GM18505 (cell line): ENCODE measurements around the gene NSFL1C.
A peak's percentile ranks its signal among the peaks of the same experiment; 100 is the strongest.

ENCODE experiments used
- ATAC-seq: cut with Tn5 transposase; IDR thresholded peaks from one replicate; pipeline ENCODE4 v1.9.1; 2021; ENCODE audit not compliant: unreplicated experiment
- POLR2A ChIP-seq: IDR thresholded peaks from 4 replicates; pipeline ENCODE4 v1.6.1; 2011; ENCODE audit warnings: borderline replicate concordance; ENCODE audit not compliant: insufficient read depth, insufficient read length; ENCODE audit errors: extremely low read depth

NSFL1C gene

GRCh38 chr20:1436263-1436662, 30.4 kb downstream of the NSFL1C start:
- TF ChIP-seq POLR2A, result no peak
- ATAC-seq, result no peak

GRCh38 chr20:1435337-1435699, 31.3 kb downstream of the NSFL1C start:
- ATAC-seq, result no peak

GRCh38 chr20:1434571-1435336, 31.9 kb downstream of the NSFL1C start:
- peak; percentile 79 for ATAC-seq
- TF ChIP-seq POLR2A, result no peak

More at GRCh38 chr20:1435337-1435699, 31.3 kb downstream of the NSFL1C start:
- no peak for TF ChIP-seq POLR2A

- ATAC-seq, result no peak
- no peak for TF ChIP-seq POLR2A
These were observed 35.5 kb downstream of the NSFL1C start for GRCh38 chr20:1431158-1431557.

- no peak for ATAC-seq
- TF ChIP-seq POLR2A, result no peak
These were observed 36.6 kb downstream of the NSFL1C start for GRCh38 chr20:1430004-1430451.

- no peak for ATAC-seq
- TF ChIP-seq POLR2A, result no peak
These were observed 37.4 kb downstream of the NSFL1C start for GRCh38 chr20:1429143-1429728.

- TF ChIP-seq POLR2A, result no peak
- ATAC-seq, result no peak
These were observed 39.1 kb downstream of the NSFL1C start for GRCh38 chr20:1427457-1428054.

GRCh38 chr20:1426231-1426849, 40.3 kb downstream of the NSFL1C start:
- no peak for ATAC-seq
- TF ChIP-seq POLR2A, result no peak

- TF ChIP-seq POLR2A, result no peak
- ATAC-seq, result no peak
These were observed 42.3 kb downstream of the NSFL1C start for GRCh38 chr20:1424336-1424735.

GRCh38 chr20:1423625-1424106, 43.0 kb downstream of the NSFL1C start:
- no peak for TF ChIP-seq POLR2A
- ATAC-seq, result no peak

- no peak for ATAC-seq
- no peak for TF ChIP-seq POLR2A
These were observed 43.4 kb downstream of the NSFL1C start for GRCh38 chr20:1423206-1423605.

- no peak for ATAC-seq
- TF ChIP-seq POLR2A, result no peak
These were observed 43.9 kb downstream of the NSFL1C start for GRCh38 chr20:1422753-1423152.

GRCh38 chr20:1420066-1420465, 46.6 kb downstream of the NSFL1C start:
- TF ChIP-seq POLR2A, result no peak
- no peak for ATAC-seq
